ENCODE measurements around the gene TMUB2.
"Not testable (repeated sequence)": the region's sequence is repeated elsewhere in the genome, so short reads cannot be mapped to it uniquely, and the experiment has no call there.

The TMUB2 gene

GRCh38 chr17:44229090-44229489, 42.3 kb downstream of the TMUB2 start:
- no peaks in the 10 kb centered on the region for H3K4me1 ChIP-seq (ENCODE audit: control insufficient read depth in 1 of 2, insufficient read depth in 1 of 2, low read depth in 1 of 2, low read length in 1 of 2)
- H3K9me3 ChIP-seq: no peaks in the 10 kb centered on the region
- TF ChIP-seq, protein P1, sequence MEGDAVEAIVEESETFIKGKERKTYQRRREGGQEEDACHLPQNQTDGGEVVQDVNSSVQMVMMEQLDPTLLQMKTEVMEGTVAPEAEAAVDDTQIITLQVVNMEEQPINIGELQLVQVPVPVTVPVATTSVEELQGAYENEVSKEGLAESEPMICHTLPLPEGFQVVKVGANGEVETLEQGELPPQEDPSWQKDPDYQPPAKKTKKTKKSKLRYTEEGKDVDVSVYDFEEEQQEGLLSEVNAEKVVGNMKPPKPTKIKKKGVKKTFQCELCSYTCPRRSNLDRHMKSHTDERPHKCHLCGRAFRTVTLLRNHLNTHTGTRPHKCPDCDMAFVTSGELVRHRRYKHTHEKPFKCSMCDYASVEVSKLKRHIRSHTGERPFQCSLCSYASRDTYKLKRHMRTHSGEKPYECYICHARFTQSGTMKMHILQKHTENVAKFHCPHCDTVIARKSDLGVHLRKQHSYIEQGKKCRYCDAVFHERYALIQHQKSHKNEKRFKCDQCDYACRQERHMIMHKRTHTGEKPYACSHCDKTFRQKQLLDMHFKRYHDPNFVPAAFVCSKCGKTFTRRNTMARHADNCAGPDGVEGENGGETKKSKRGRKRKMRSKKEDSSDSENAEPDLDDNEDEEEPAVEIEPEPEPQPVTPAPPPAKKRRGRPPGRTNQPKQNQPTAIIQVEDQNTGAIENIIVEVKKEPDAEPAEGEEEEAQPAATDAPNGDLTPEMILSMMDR (IDR thresholded peaks at IDR 0.05): no peak
- H3K27ac ChIP-seq: no peak overlapping the region
- peaks cover 5% of the 10 kb centered on the region for H3K27me3 ChIP-seq
- no peak overlapping the region for H3K4me3 ChIP-seq (ENCODE audit: low read depth in 1 of 2, low read length in 1 of 2)
- H3K36me3 ChIP-seq: no peaks in the 10 kb centered on the region

DNA sequence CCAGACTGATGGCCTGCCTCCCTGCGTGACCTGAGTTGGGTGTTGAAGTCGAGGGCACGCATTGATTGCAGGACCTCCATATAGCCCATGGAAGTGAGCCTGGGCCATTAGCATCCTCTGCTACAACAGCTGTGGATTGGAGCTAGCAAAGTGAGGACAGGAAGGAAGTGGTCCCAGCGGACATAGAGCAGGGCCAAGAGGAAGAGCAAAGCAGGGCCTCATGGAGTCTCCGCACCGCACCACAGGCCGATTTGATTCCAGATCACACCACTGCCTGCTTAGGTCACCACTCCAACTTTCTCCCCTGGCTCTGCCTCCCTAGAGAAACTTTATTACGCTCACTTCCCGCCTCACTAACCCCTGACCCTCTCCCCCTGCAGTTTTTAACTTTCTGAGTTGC, 43.4 kb downstream of the TMUB2 start:
- H3K27ac ChIP-seq: no peak overlapping the region
- H3K4me1 ChIP-seq (ENCODE audit: control insufficient read depth in 1 of 2, insufficient read depth in 1 of 2, low read depth in 1 of 2, low read length in 1 of 2): no peaks in the 10 kb centered on the region
- no peak overlapping the region for H3K4me3 ChIP-seq (ENCODE audit: low read depth in 1 of 2, low read length in 1 of 2)
- H3K27me3 ChIP-seq: no peaks in the 10 kb centered on the region
- no peaks in the 10 kb centered on the region for H3K36me3 ChIP-seq
- H3K9me3 ChIP-seq: no peaks in the 10 kb centered on the region
- TF ChIP-seq, protein P1 (IDR thresholded peaks at IDR 0.05): no peak

DNA sequence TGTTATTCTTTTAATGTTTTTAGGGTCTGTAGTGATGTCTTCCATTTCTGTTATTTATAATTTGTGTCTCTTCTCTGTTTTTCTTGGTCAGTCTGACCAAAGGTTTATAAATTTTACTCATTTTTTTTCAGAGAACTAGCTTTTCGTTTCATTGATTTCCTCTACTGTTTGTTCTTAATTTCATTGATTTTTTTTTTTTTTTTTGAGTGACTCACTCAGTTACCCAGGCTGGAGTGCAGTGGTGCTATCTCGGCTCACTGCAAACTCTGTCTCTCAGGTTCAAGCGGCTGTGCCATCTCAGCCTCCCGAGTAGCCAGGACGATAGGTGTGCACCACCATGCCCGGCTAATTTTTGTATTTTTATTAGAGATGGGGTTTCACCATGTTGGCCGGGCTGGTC, 45.3 kb downstream of the TMUB2 start:
- H3K4me1 ChIP-seq (ENCODE audit: control insufficient read depth in 1 of 2, insufficient read depth in 1 of 2, low read depth in 1 of 2, low read length in 1 of 2): no peaks in the 10 kb centered on the region
- H3K27me3 ChIP-seq: peaks cover 13% of the 10 kb centered on the region
- no peaks in the 10 kb centered on the region for H3K9me3 ChIP-seq
- no peak overlapping the region for H3K27ac ChIP-seq
- no peak overlapping the region for H3K4me3 ChIP-seq (ENCODE audit: low read depth in 1 of 2, low read length in 1 of 2)
- TF ChIP-seq, protein P1 (IDR thresholded peaks at IDR 0.05): no peak
- no peaks in the 10 kb centered on the region for H3K36me3 ChIP-seq

DNA sequence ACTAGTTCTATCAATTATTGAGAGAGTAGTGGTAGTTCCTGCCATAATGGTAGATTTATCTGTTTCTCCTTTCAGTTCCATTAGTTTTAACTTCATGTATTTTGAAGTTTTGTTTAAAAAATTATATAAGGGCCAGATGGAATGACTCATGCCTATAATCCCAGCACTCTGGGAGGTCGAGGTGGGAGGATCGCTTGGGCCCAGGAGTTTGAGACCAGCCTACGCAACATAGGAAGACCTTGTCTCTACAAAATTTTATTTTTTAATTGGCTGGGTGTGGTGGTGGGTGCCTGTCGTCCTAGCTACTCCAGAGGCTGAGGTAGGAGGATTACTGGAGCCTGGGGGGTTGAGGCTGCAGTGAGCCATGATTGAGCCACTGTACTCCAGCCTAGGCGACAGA, 46.8 kb downstream of the TMUB2 start:
- Histone ChIP-seq H3K9me3 (no peaks in the 10 kb centered on the region), H3K36me3 (no peaks in the 10 kb centered on the region), H3K27ac (no peak overlapping the region), H3K4me3 (ENCODE audit: low read depth in 1 of 2, low read length in 1 of 2) (no peak overlapping the region), H3K27me3 (peaks cover 13% of the 10 kb centered on the region), H3K4me1 (ENCODE audit: control insufficient read depth in 1 of 2, insufficient read depth in 1 of 2, low read depth in 1 of 2, low read length in 1 of 2) (no peaks in the 10 kb centered on the region)
- TF ChIP-seq, protein P1 (IDR thresholded peaks at IDR 0.05): no peak

- H3K36me3 ChIP-seq: no peaks in the 10 kb centered on the region
- no peaks in the 10 kb centered on the region for H3K9me3 ChIP-seq
- no peak overlapping the region for H3K27ac ChIP-seq
- H3K4me1 ChIP-seq (ENCODE audit: control insufficient read depth in 1 of 2, insufficient read depth in 1 of 2, low read depth in 1 of 2, low read length in 1 of 2): no peaks in the 10 kb centered on the region
- peaks cover 13% of the 10 kb centered on the region for H3K27me3 ChIP-seq
- TF ChIP-seq, protein P1 (IDR thresholded peaks at IDR 0.05): no peak
- H3K4me3 ChIP-seq (ENCODE audit: low read depth in 1 of 2, low read length in 1 of 2): no peak overlapping the region
Measured at GRCh38 chr17:44235583-44235936, 48.8 kb downstream of the TMUB2 start.

GRCh38 chr17:44236444-44236991, 49.7 kb downstream of the TMUB2 start:
- Histone ChIP-seq H3K27ac (no peak overlapping the region), H3K4me3 (ENCODE audit: low read depth in 1 of 2, low read length in 1 of 2) (no peak overlapping the region)
- TF ChIP-seq, protein P1 (IDR thresholded peaks at IDR 0.05): no peak

DNA sequence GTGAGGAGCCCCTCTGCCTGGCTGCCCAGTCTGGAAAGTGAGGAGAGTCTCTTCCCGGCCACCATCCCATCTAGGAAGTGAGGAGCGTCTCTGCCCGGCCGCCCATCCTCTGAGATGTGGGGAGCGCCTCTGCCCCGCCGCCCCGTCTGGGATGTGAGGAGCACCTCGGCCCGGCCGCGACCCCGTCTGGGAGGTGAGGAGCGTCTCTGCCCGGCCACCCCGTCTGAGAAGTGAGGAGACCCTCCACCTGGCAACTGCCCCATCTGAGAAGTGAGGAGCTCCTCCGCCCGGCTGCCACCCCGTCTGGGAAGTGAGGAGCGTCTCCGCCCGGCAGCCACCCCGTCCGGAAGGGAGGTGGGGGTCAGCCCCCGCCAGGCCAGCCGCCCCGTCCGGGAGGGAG, 51.1 kb downstream of the TMUB2 start:
- peaks cover 13% of the 10 kb centered on the region for H3K27me3 ChIP-seq
- H3K27ac ChIP-seq; H3K4me1 ChIP-seq (ENCODE audit: control insufficient read depth in 1 of 2, insufficient read depth in 1 of 2, low read depth in 1 of 2, low read length in 1 of 2); H3K4me3 ChIP-seq (ENCODE audit: low read depth in 1 of 2, low read length in 1 of 2); H3K36me3 ChIP-seq; H3K9me3 ChIP-seq: not testable (repeated sequence)

More at GRCh38 chr17:44236444-44236991, 49.7 kb downstream of the TMUB2 start:
- H3K4me1 ChIP-seq (ENCODE audit: control insufficient read depth in 1 of 2, insufficient read depth in 1 of 2, low read depth in 1 of 2, low read length in 1 of 2): no peaks in the 10 kb centered on the region
- no peaks in the 10 kb centered on the region for H3K9me3 ChIP-seq
- peaks cover 13% of the 10 kb centered on the region for H3K27me3 ChIP-seq
- H3K36me3 ChIP-seq: no peaks in the 10 kb centered on the region
